Fibroblast of lung (primary cell): ENCODE measurements around the gene SENP5. TPM values are rescaled to one million over a fixed set of nuclear protein-coding genes. Genes with fewer than 3 reads are reported as not detected.

Experiments used
- DNase-seq, 2 donors: peaks; one replicate each; pipeline versions ENCODE4 v3.0.0 to v3.0.0-alpha.2; 2010; ENCODE audit warnings: low read depth in 2 of 2
- H2AFZ ChIP-seq: 2 replicates; pipeline ENCODE4 v1.5.1; 2012; ENCODE audit warnings: low read length, control low read depth, inconsistent platforms
- H3K27ac ChIP-seq: 2 replicates; pipeline ENCODE4 v1.5.1; 2011; ENCODE audit warnings: low read length, control low read depth; ENCODE audit not compliant: insufficient read depth
- H3K27me3 ChIP-seq: 2 replicates; pipeline ENCODE4 v1.5.1; 2011; ENCODE audit warnings: mild to moderate bottlenecking, low read length; ENCODE audit not compliant: control insufficient read depth, insufficient read depth
- H3K36me3 ChIP-seq: 2 replicates; pipeline ENCODE4 v1.5.1; 2011; ENCODE audit warnings: low read length; ENCODE audit not compliant: control insufficient read depth, insufficient read depth
- H3K4me1 ChIP-seq: 2 replicates; pipeline ENCODE4 v1.5.1; 2011; ENCODE audit warnings: low read length; ENCODE audit not compliant: control insufficient read depth, insufficient read depth; ENCODE audit errors: extremely low read depth
- H3K4me2 ChIP-seq: 2 replicates; pipeline ENCODE4 v1.5.1; 2011; ENCODE audit warnings: low read length, control low read depth; ENCODE audit not compliant: insufficient read depth; ENCODE audit errors: extremely low read depth
- H3K4me3 ChIP-seq, 4 experiments: fragments of 200-600 bp in 1 of 4; sonication (generic) in 1 of 4; replicated peaks in 1 of 4; 2 replicates each; pipeline ENCODE4 v1.5.1; 2011 to 2016; ENCODE audit warnings: low read length in 4 of 4, low read depth in 3 of 4, mild to moderate bottlenecking in 3 of 4, control low read depth in 2 of 4, inconsistent platforms in 1 of 4, mixed read lengths in 1 of 4; ENCODE audit not compliant: insufficient read depth in 1 of 4; ENCODE audit errors: control extremely low read depth in 1 of 4
- H3K79me2 ChIP-seq: 2 replicates; pipeline ENCODE4 v1.5.1; 2012; ENCODE audit warnings: mild to moderate bottlenecking, low read length, inconsistent platforms; ENCODE audit not compliant: control insufficient read depth, insufficient read depth
- H3K9ac ChIP-seq: 2 replicates; pipeline ENCODE4 v1.5.1; 2011; ENCODE audit warnings: mild to moderate bottlenecking, low read length, control low read depth; ENCODE audit not compliant: insufficient read depth
- H3K9me3 ChIP-seq: 2 replicates; pipeline ENCODE4 v1.5.1; 2012; ENCODE audit warnings: low read depth, low read length; ENCODE audit not compliant: control insufficient read depth, insufficient read depth
- H4K20me1 ChIP-seq: 2 replicates; pipeline ENCODE4 v1.5.1; 2011; ENCODE audit warnings: low read length; ENCODE audit not compliant: control insufficient read depth, insufficient read depth; ENCODE audit errors: extremely low read depth
- EZH2 ChIP-seq: IDR thresholded peaks from 2 replicates; pipeline ENCODE4 v1.5.1; 2012; ENCODE audit warnings: low read length, control low read depth, mild to moderate bottlenecking; ENCODE audit errors: missing control alignments
- polyA plus RNA-seq, 2 donors: library from polyadenylated mRNA; depleted of rRNA in 1 of 2; stranded (reverse) in 1 of 2; unstranded in 1 of 2; fragments of >200 nt; gene quantifications; 2 replicates each; pipeline ENCODE4 v1.2.1, GENCODE V29; 2011 to 2012; ENCODE audit warnings: missing spikeins in 1 of 2
- total RNA-seq: library from RNA; depleted of rRNA; stranded (reverse); fragments of >200 nt; gene quantifications from 2 replicates; pipeline ENCODE4 v1.2.1, GENCODE V29; 2014
- TF ChIP-seq, protein P1 (sequence below), 2 donors: IDR thresholded peaks in 1 of 2; conservative IDR thresholded peaks in 1 of 2; 1 replicate in 1 of 2; 2 replicates in 1 of 2; pipeline ENCODE4 v1.5.1; 2011 to 2012; ENCODE audit warnings: low read length in 2 of 2, control low read depth in 1 of 2, inconsistent platforms in 1 of 2, low read depth in 1 of 2, mild to moderate bottlenecking in 1 of 2

SENP5 gene
- total and polyA plus RNA-seq, 2 donors (not counting 1 experiment from before 2014, with no cell fraction given): 18.6 to 43.8 TPM

- no peaks in the 10 kb centered on the region for H3K79me2 ChIP-seq
- H3K36me3 ChIP-seq: no peaks in the 10 kb centered on the region
- H3K4me1 ChIP-seq: no peaks in the 10 kb centered on the region
- no peak overlapping the region for H2AFZ ChIP-seq
- DNase-seq: no peak
- no peak overlapping the region for H3K4me3 ChIP-seq
- no peaks in the 10 kb centered on the region for H4K20me1 ChIP-seq
- H3K4me2 ChIP-seq: no peak overlapping the region
- TF ChIP-seq, protein P1, sequence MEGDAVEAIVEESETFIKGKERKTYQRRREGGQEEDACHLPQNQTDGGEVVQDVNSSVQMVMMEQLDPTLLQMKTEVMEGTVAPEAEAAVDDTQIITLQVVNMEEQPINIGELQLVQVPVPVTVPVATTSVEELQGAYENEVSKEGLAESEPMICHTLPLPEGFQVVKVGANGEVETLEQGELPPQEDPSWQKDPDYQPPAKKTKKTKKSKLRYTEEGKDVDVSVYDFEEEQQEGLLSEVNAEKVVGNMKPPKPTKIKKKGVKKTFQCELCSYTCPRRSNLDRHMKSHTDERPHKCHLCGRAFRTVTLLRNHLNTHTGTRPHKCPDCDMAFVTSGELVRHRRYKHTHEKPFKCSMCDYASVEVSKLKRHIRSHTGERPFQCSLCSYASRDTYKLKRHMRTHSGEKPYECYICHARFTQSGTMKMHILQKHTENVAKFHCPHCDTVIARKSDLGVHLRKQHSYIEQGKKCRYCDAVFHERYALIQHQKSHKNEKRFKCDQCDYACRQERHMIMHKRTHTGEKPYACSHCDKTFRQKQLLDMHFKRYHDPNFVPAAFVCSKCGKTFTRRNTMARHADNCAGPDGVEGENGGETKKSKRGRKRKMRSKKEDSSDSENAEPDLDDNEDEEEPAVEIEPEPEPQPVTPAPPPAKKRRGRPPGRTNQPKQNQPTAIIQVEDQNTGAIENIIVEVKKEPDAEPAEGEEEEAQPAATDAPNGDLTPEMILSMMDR (conservative IDR thresholded peaks at IDR 0.05 in 1 of 2, IDR thresholded peaks at IDR 0.05 in 1 of 2; ENCODE audit: low read depth in 1 of 2, low read length in 2 of 2): no peak
- TF ChIP-seq EZH2: no peak
- no peaks in the 10 kb centered on the region for H3K27me3 ChIP-seq
- no peaks in the 10 kb centered on the region for H3K9me3 ChIP-seq
- no peak overlapping the region for H3K9ac ChIP-seq
- no peak overlapping the region for H3K27ac ChIP-seq
These were observed 94.6 kb downstream of the SENP5 start for GRCh38 chr3:196962108-196962929.

DNA sequence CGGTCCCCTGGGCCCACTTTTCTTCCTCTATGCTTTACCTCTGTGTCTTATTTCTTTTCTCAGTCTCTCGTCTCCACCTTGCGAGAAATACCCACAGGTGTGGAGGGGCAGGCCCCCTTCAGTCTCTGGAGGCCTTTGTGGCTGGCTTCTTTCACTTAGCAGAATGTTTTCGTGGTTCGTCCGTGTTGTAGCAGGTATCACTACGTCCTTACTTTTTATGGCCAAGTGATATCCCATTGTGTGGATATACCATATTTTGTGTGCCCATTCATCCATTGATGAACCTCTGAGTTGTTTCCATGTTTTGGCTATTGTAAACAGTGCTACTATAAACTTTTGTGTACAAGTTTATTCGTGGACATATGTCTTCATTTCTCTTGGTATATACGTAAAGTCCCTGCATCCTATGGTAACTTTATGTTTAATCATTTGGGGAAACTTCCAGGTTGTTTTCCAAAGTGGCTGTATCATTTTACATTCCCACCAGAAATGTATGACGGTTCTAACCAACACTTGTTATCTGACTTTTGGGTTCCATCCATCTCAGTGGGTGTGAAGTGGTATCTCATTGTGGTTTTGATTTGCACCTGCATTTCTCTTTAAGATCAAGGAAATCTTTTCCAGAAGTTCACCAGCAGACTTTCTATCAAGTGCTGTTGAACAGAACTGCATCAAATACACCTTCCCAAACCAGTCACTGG lies 95.4 kb downstream of the SENP5 start:
- DNase-seq: no peak
- no peak for TF ChIP-seq EZH2
- TF ChIP-seq, protein P1 (conservative IDR thresholded peaks at IDR 0.05 in 1 of 2, IDR thresholded peaks at IDR 0.05 in 1 of 2; ENCODE audit: low read depth in 1 of 2, low read length in 2 of 2): no peak
- Histone ChIP-seq H3K36me3 (no peaks in the 10 kb centered on the region), H3K79me2 (no peaks in the 10 kb centered on the region), H3K4me3 (no peak overlapping the region), H3K27me3 (no peaks in the 10 kb centered on the region), H2AFZ (no peak overlapping the region), H4K20me1 (no peaks in the 10 kb centered on the region), H3K4me1 (no peaks in the 10 kb centered on the region), H3K27ac (no peak overlapping the region), H3K9ac (no peak overlapping the region), H3K9me3 (no peaks in the 10 kb centered on the region), H3K4me2 (no peak overlapping the region)

- Histone ChIP-seq H3K27ac (no peak overlapping the region), H3K9me3 (no peaks in the 10 kb centered on the region), H3K36me3 (no peaks in the 10 kb centered on the region), H3K4me1 (no peaks in the 10 kb centered on the region), H2AFZ (no peak overlapping the region), H3K79me2 (no peaks in the 10 kb centered on the region), H3K4me2 (no peak overlapping the region), H4K20me1 (no peaks in the 10 kb centered on the region), H3K9ac (no peak overlapping the region), H3K27me3 (no peaks in the 10 kb centered on the region), H3K4me3 (no peak overlapping the region)
- TF ChIP-seq, protein P1 (conservative IDR thresholded peaks at IDR 0.05 in 1 of 2, IDR thresholded peaks at IDR 0.05 in 1 of 2; ENCODE audit: low read depth in 1 of 2, low read length in 2 of 2): no peak
- TF ChIP-seq EZH2: no peak
- DNase-seq: no peak
These were observed 95.9 kb downstream of the SENP5 start for GRCh38 chr3:196963631-196963953.
